Mammary epithelial cell (primary cell): Measurements from ENCODE around the gene ADARB1.

Experiments used
- EZH2 ChIP-seq: IDR thresholded peaks from 2 replicates; pipeline ENCODE4 v1.6.1; 2012; ENCODE audit warnings: low read length, inconsistent platforms, borderline replicate concordance
- TF ChIP-seq, protein P1 (sequence below), 2 donors: IDR thresholded peaks in 1 of 2; conservative IDR thresholded peaks in 1 of 2; 2 replicates each; pipeline ENCODE4 v1.5.1; 2011 to 2012; ENCODE audit warnings: inconsistent platforms in 2 of 2, low read length in 2 of 2, mild to moderate bottlenecking in 2 of 2, control low read depth in 1 of 2, low read depth in 1 of 2; ENCODE audit not compliant: insufficient read depth in 1 of 2; ENCODE audit errors: extremely low read depth in 1 of 2

DNA sequence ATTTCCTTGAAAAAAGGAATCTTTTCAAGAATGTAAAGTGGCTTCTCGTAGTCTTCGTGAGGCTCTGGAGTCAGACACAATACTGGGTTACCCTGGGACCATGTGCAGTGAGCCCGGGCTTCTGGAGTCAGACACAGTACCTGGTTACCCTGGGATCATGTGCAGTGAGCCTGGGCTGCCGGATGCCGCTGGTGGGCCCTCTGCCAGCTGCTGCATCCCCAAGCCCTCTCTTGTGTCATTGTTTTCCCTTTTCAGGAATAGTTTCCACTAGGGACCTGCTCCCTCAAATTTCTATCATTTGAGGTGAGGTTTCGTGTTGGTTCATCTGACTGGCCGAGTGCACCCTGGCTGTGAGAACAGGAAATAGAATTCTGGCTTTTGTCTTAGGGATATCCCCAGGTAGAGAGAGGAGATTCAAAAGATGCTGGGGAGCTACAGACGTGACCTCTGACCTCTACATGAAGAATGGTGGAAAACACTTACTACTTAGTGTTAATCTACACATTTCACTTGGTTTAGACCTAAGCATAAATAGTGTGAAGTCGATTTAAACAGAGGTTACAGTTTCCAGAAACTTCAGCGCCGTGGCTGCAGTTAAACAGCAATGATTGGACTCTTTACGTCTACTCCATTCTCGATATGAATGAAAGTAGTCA is 10.6 kb downstream of the ADARB1 start:
- TF ChIP-seq, protein P1, sequence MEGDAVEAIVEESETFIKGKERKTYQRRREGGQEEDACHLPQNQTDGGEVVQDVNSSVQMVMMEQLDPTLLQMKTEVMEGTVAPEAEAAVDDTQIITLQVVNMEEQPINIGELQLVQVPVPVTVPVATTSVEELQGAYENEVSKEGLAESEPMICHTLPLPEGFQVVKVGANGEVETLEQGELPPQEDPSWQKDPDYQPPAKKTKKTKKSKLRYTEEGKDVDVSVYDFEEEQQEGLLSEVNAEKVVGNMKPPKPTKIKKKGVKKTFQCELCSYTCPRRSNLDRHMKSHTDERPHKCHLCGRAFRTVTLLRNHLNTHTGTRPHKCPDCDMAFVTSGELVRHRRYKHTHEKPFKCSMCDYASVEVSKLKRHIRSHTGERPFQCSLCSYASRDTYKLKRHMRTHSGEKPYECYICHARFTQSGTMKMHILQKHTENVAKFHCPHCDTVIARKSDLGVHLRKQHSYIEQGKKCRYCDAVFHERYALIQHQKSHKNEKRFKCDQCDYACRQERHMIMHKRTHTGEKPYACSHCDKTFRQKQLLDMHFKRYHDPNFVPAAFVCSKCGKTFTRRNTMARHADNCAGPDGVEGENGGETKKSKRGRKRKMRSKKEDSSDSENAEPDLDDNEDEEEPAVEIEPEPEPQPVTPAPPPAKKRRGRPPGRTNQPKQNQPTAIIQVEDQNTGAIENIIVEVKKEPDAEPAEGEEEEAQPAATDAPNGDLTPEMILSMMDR (conservative IDR thresholded peaks at IDR 0.05 in 1 of 2, IDR thresholded peaks at IDR 0.05 in 1 of 2; ENCODE audit: extremely low read depth in 1 of 2, insufficient read depth in 1 of 2, low read depth in 1 of 2, low read length in 2 of 2) = no peak
- no peak for TF ChIP-seq EZH2
